Common myeloid progenitor, CD34-positive (primary cell): ENCODE measurements around the gene FAM227B.
A peak's percentile ranks its signal among the peaks of the same experiment; 100 is the strongest.

Experiments
- CTCF ChIA-PET: fragments of 350-600 bp; sonication (Branson Sonifier 250); formaldehyde crosslinking; loops from one replicate; lab custom pipeline; 2021; ENCODE audit warnings: antibody characterized with exemption; lab: Charles Lee
- POLR2A ChIA-PET: fragments of 350-600 bp; sonication (Branson Sonifier 250); formaldehyde crosslinking; loops from one replicate; lab custom pipeline; 2021; ENCODE audit warnings: antibody characterized with exemption; lab: Charles Lee
- DNase-seq, 3 donors: peaks; one replicate each; pipeline versions ENCODE4 v3.0.0 to v3.0.0-alpha.2; 2013
- H3K27ac ChIP-seq, 2 experiments: 1 replicate in 1 of 2; 2 replicates in 1 of 2; pipeline ENCODE4 v1.7.0; 2013; ENCODE audit warnings: inconsistent platforms in 2 of 2, low read length in 2 of 2, mild to moderate bottlenecking in 2 of 2, low read depth in 1 of 2, moderate library complexity in 1 of 2; ENCODE audit not compliant: severe bottlenecking in 2 of 2, insufficient read depth in 1 of 2, poor library complexity in 1 of 2
- H3K27me3 ChIP-seq, 5 experiments: replicated peaks in 2 of 5; 1 replicate in 3 of 5; 2 replicates in 2 of 5; pipeline versions ENCODE4 v1.6.1 to v1.7.0; 2013; ENCODE audit warnings: low read length in 4 of 5, mild to moderate bottlenecking in 2 of 5, moderate library complexity in 2 of 5, inconsistent platforms in 1 of 5; ENCODE audit not compliant: insufficient read depth in 5 of 5, control insufficient read depth in 4 of 5
- H3K36me3 ChIP-seq, 4 experiments: 1 replicate in 2 of 4; 2 replicates in 2 of 4; pipeline versions ENCODE4 v1.6.1 to v1.7.0; 2013; ENCODE audit warnings: low read length in 3 of 4, control low read depth in 1 of 4, mild to moderate bottlenecking in 1 of 4; ENCODE audit not compliant: control insufficient read depth in 4 of 4, insufficient read depth in 4 of 4
- H3K4me1 ChIP-seq, 4 experiments: 1 replicate in 3 of 4; 2 replicates in 1 of 4; pipeline versions ENCODE4 v1.6.1 to v1.7.1; 2013; ENCODE audit warnings: low read length in 3 of 4, mild to moderate bottlenecking in 3 of 4, control low read depth in 1 of 4, inconsistent platforms in 1 of 4, moderate library complexity in 1 of 4; ENCODE audit not compliant: control insufficient read depth in 4 of 4, insufficient read depth in 4 of 4; ENCODE audit errors: control extremely low read depth in 1 of 4
- H3K4me3 ChIP-seq, 7 experiments: 1 replicate in 4 of 7; 2 replicates in 3 of 7; pipeline versions ENCODE4 v1.5.1 to v1.7.0; 2013; ENCODE audit warnings: mild to moderate bottlenecking in 7 of 7, low read length in 6 of 7, moderate library complexity in 6 of 7, inconsistent platforms in 2 of 7, low read depth in 2 of 7, control low read depth in 1 of 7; ENCODE audit not compliant: insufficient read depth in 4 of 7, control insufficient read depth in 1 of 7; ENCODE audit errors: extremely low read depth in 1 of 7
- H3K9me3 ChIP-seq, 5 experiments: 1 replicate in 4 of 5; 2 replicates in 1 of 5; pipeline versions ENCODE4 v1.6.1 to v1.7.1; 2013; ENCODE audit warnings: low read length in 4 of 5, mild to moderate bottlenecking in 2 of 5, inconsistent platforms in 1 of 5, low read depth in 1 of 5, moderate library complexity in 1 of 5; ENCODE audit not compliant: control insufficient read depth in 4 of 5, insufficient read depth in 2 of 5; ENCODE audit errors: control extremely low read depth in 1 of 5
- WGBS: methylation state at CpG from one replicate; pipeline ENCODE4 v1.1.5; 2013; ENCODE audit not compliant: insufficient coverage; 5-methylcytosine and 5-hydroxymethylcytosine counted together

Gene FAM227B

DNA sequence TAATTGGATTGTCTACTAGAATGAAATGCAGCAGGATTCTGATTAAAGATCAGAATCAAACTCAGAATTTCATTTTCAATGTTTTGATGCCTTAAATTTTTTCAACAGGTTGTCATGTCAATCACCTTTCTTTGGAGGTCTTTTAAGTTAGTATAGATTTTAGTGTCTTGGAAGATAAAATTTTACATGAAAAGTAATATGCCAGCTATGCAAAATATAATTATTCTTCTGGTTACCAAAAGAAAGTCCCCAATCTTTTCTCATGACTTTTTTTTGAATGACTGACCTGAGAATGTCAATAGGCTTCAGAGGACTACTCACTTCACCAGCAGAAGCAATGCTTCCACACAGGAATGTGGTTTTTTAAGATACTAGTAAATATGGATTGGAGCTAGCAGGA lies 193.2 kb downstream of the FAM227B start:
- ChIA-PET CTCF (no interaction called here), POLR2A (interaction anchor here (0.7 kb wide), 1 partner anchor 14 kb away, joined by 3 read pairs; no protein-coding TSS in a partner anchor)
- Histone ChIP-seq H3K9me3 (no peaks in the 10 kb centered on the region), H3K36me3 (no peaks in the 10 kb centered on the region), H3K4me1 (peaks cover 0 to 9% (median 0%) of the 10 kb centered on the region in 4 experiments), H3K27me3 (no peaks in the 10 kb centered on the region), H3K27ac (no peak overlapping the region), H3K4me3 (no peak overlapping the region)
- no peak for DNase-seq

DNA sequence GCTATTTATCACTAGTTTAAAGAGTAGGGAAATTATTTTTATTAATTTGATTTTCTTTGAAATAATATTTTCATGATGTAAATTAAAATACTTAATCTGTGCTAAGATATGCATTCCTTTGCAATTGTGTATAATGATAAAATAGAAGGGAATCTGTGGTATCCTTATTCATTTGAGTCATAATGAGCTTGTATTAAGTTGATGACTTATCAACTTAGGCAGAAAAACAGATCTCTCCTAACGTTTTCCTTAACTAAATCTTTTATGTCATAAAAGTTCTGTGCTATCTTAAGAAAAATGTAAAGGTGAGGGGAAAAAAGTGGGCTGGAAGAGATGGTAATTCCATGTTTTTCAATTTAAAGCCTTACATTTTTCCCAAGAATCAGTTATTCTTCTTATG lies 195.7 kb downstream of the FAM227B start:
- no peaks in the 10 kb centered on the region for H3K9me3 ChIP-seq
- DNase-seq: no peak
- H3K4me3 ChIP-seq: peak overlapping the region in 1 of 7 experiments; percentile 78
- peaks cover 0 to 11% (median 0%) of the 10 kb centered on the region in 4 experiments for H3K4me1 ChIP-seq
- no CpG with 5 or more reads among the region's 1 CpG for WGBS
- no peak overlapping the region for H3K27ac ChIP-seq
- no peaks in the 10 kb centered on the region for H3K27me3 ChIP-seq
- POLR2A ChIA-PET: no interaction called here
- CTCF ChIA-PET: no interaction called here
- no peaks in the 10 kb centered on the region for H3K36me3 ChIP-seq

DNA sequence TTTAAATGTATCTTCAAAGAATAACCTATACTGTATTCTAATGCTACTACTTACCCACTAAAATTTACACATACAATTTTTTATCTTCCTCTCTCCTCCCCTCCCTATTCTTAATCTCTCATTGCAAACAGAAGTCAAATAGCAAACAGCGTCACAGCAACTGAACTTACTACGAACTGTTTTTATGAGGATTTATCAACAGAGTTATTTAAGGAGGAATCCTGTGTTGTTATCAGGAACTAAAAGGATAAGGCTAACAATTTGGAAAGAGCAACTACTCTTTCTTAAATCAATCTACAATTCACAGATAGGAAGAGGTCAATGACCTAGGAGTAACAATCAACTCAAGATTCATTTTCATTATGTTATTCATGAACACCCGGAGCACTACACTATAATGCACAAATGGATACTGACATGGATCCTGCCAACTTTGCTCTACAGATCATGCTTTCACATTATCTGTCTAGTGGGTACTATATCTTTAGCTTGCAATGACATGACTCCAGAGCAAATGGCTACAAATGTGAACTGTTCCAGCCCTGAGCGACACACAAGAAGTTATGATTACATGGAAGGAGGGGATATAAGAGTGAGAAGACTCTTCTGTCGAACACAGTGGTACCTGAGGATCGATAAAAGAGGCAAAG lies 196.6 kb downstream of the FAM227B start:
- no peak for DNase-seq
- Histone ChIP-seq H3K27ac (no peak overlapping the region), H3K4me3 (peak overlapping the region in 3 of 7 experiments; percentile 4 to 78 (median 48)), H3K4me1 (peaks cover 0 to 11% (median 0%) of the 10 kb centered on the region in 4 experiments), H3K27me3 (no peaks in the 10 kb centered on the region), H3K9me3 (no peaks in the 10 kb centered on the region), H3K36me3 (no peaks in the 10 kb centered on the region)
- CTCF ChIA-PET: no interaction called here
- 100% methylated on average over 3 of the region's 6 CpGs for WGBS
- POLR2A ChIA-PET: no interaction called here

DNA sequence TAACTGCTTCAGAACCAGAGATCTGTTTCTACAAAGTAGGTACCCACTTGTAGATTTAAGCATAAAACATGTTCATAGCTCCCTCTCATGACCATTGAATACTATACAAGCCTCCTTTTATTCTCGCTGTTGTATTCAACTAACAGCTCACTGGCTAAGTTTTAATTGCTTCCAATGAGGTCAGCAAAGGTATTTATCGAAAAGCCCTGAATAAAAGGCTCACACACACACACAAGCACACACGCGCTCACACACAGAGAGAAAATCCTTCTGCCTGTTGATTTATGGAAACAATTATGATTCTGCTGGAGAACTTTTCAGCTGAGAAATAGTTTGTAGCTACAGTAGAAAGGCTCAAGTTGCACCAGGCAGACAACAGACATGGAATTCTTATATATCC lies 197.6 kb downstream of the FAM227B start, which contains the start of gene FGF7:
Gene FGF7 (plus strand): TSS at position 222 of the 400 bp plus-strand sequence. CDS start 1,056 bp downstream, outside the sequence.
- POLR2A ChIA-PET: interaction anchor here (0.6 kb wide), 1 partner anchor 1624 kb away, joined by 5 read pairs; no protein-coding TSS in a partner anchor
- Histone ChIP-seq H3K27ac (no peak within 1 kb of the TSS), H3K4me1 (peaks cover 0 to 11% (median 0%) of the 10 kb centered on the region in 4 experiments), H3K27me3 (no peaks in the 10 kb centered on the region), H3K36me3 (no peaks in the 10 kb centered on the region), H3K9me3 (no peaks in the 10 kb centered on the region), H3K4me3 (peak within 1 kb of the TSS in 4 of 7 experiments; percentile 9 to 78 (median 38))
- WGBS: no CpG with 5 or more reads among the region's 4 CpGs
- DNase-seq: peak in 1 of 3 donors; percentile 15
- CTCF ChIA-PET: interaction anchor here (1.1 to 2.7 kb wide), 7 partner anchors 8 to 723 kb away, joined by 3 to 26 read pairs (median 3); no protein-coding TSS in a partner anchor

DNA sequence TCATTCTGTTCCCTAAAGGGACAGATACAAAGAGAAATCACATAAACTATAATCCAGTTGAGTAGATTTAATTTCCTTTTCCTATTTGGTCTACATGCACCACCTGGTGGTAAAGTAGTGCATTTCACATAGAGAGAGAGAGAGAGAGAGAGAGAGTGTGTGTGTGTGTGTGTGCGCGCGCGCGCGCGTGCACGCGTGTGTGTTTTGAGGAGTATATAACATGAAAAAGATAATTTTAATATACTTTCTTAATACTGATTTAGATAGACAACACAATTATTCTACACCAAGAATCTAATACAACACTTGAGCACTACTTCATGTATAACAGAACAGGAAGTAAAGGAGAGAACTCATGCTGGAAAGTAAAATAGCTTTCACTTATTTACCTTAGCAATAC lies 198.6 kb downstream of the FAM227B start:
- ChIA-PET CTCF (interaction anchor here (0.7 to 2.7 kb wide), 12 partner anchors 9 to 724 kb away, joined by 3 to 26 read pairs (median 4); no protein-coding TSS in a partner anchor), POLR2A (no interaction called here)
- WGBS: no CpG with 5 or more reads among the region's 9 CpGs
- no peaks in the 10 kb centered on the region for H3K9me3 ChIP-seq
- H3K4me3 ChIP-seq: peak overlapping the region in 3 of 7 experiments; percentile 27 to 71 (median 29)
- H3K27me3 ChIP-seq: no peaks in the 10 kb centered on the region
- H3K4me1 ChIP-seq: peaks cover 0 to 11% (median 0%) of the 10 kb centered on the region in 4 experiments
- peak; percentile 58 to 80 (median 63) for DNase-seq
- H3K36me3 ChIP-seq: no peaks in the 10 kb centered on the region
- H3K27ac ChIP-seq: no peak overlapping the region

DNA sequence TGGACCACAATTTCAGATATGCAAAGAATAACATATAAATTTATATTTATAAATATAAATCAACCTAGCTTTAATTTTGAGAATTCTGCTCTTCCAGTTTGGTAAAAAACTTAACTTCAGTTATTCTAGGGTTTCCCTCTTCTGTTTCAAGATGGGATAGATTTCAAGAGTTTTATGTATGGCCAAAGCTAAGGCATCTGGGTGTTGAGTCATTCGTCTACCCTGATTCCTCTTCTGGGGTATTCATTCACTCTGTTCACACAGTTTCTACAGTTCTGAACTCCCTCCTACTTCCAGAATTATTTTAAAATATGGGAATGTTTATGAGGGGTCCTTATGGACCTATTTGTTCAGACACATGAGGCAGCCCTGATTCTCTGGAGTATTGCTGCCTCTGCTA lies 201.8 kb downstream of the FAM227B start:
- Histone ChIP-seq H3K27me3 (no peaks in the 10 kb centered on the region), H3K36me3 (no peaks in the 10 kb centered on the region), H3K27ac (no peak overlapping the region), H3K4me3 (no peak overlapping the region), H3K4me1 (peaks cover 0 to 9% (median 0%) of the 10 kb centered on the region in 4 experiments), H3K9me3 (no peaks in the 10 kb centered on the region)
- no peak for DNase-seq
- ChIA-PET CTCF (no interaction called here), POLR2A (interaction anchor here (0.8 kb wide), 1 partner anchor 20 kb away, joined by 3 read pairs; no protein-coding TSS in a partner anchor)
- WGBS: no CpG with 5 or more reads among the region's 1 CpG

DNA sequence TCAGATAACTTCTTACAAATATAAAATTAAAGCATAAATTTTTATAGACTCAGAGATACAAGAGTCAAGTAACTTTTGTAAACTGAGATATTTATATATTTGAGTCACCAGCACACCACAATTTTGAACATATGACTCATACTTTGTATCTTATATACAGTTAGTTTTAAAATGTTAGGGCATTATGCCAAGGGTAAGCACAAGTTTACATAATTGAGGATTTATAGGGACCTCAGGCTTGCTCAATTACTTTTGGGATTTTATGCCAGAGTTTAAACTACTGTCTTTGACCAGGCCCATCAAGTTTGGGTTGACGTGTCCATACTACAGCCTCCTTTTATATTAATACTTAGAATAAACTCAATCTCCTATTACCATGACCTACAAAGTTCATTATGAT lies 205.0 kb downstream of the FAM227B start:
- WGBS: 91% methylated on average over 1 of the region's 1 CpG
- H3K4me1 ChIP-seq: no peaks in the 10 kb centered on the region
- no peaks in the 10 kb centered on the region for H3K36me3 ChIP-seq
- no peaks in the 10 kb centered on the region for H3K9me3 ChIP-seq
- H3K27ac ChIP-seq: no peak overlapping the region
- ChIA-PET POLR2A (no interaction called here), CTCF (no interaction called here)
- no peak overlapping the region for H3K4me3 ChIP-seq
- no peak for DNase-seq
- no peaks in the 10 kb centered on the region for H3K27me3 ChIP-seq
